ENCODE results near the gene KCNH8.

DNA sequence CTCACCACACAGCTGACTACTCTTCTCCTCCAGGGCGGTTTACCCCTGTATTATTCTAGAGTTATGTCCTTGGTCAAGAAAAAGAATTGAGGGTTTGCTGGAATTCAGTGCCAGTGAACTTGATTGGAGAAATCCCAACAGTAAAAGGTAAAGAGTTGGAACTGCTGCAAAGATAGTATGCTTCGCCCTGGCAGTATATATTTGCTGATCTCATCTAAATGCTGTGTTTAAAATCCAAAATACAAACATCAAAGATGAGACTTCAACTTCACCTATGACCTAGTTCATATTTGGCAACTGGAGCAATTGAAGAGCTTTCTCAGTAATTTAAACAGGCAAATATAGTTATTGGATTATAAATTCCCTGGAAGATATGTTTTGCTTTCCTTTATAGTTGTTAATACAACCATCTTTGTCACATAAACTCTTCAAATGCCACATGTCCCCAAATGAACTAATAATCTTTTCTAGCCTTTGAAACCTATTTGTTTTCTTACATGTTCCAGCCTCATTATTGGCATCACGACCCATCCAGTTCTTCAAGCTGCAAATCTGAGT, 6.5 kb downstream of the KCNH8 start:
- TF ChIP-seq CTCF (IDR thresholded peaks at IDR 0.05; ENCODE audit: low read depth, low read length) (no peak), POLR2A (IDR thresholded peaks at IDR 0.05; ENCODE audit: extremely low read depth, insufficient read length) (no peak)
